Liver (tissue), 9 donors: ENCODE data around the gene RETREG1. TPM values are rescaled to one million over a fixed set of nuclear protein-coding genes. Genes with fewer than 3 reads are reported as not detected.

Experiments
- DNase-seq: peaks from one replicate; pipeline ENCODE4 v3.0.0-alpha.2; 2017; ENCODE audit warnings: low spot score
- H3K27ac ChIP-seq, 2 donors: one replicate each; pipeline ENCODE4 v1.7.0; 2013; ENCODE audit warnings: inconsistent platforms in 2 of 2, low read length in 2 of 2, control low read depth in 1 of 2, low read depth in 1 of 2, mild to moderate bottlenecking in 1 of 2
- H3K27me3 ChIP-seq, 4 donors: one replicate each; pipeline versions ENCODE4 v1.6.1 to v1.7.0; 2013; ENCODE audit warnings: low read length in 3 of 4, inconsistent platforms in 1 of 4, mild to moderate bottlenecking in 1 of 4, moderate library complexity in 1 of 4; ENCODE audit not compliant: control insufficient read depth in 4 of 4, insufficient read depth in 4 of 4
- H3K36me3 ChIP-seq, 4 donors: one replicate each; pipeline versions ENCODE4 v1.6.1 to v1.7.0; 2013; ENCODE audit warnings: low read length in 3 of 4, mild to moderate bottlenecking in 3 of 4, low read depth in 1 of 4, moderate library complexity in 1 of 4; ENCODE audit not compliant: control insufficient read depth in 4 of 4, insufficient read depth in 3 of 4
- H3K4me1 ChIP-seq, 4 donors: one replicate each; pipeline versions ENCODE4 v1.6.1 to v1.7.0; 2013; ENCODE audit warnings: low read length in 3 of 4, mild to moderate bottlenecking in 3 of 4, moderate library complexity in 1 of 4; ENCODE audit not compliant: control insufficient read depth in 4 of 4, insufficient read depth in 4 of 4
- H3K4me3 ChIP-seq, 3 donors: one replicate each; pipeline versions ENCODE4 v1.6.1 to v1.7.0; 2013; ENCODE audit warnings: low read length in 3 of 3, control low read depth in 1 of 3, low read depth in 1 of 3, mild to moderate bottlenecking in 1 of 3
- H3K9ac ChIP-seq, 2 donors: one replicate each; pipeline ENCODE4 v1.7.0; 2013; ENCODE audit warnings: low read length in 2 of 2, mild to moderate bottlenecking in 2 of 2, moderate library complexity in 2 of 2, control low read depth in 1 of 2, low read depth in 1 of 2
- H3K9me3 ChIP-seq, 4 donors: one replicate each; pipeline versions ENCODE4 v1.6.1 to v1.7.0; 2013; ENCODE audit warnings: low read length in 3 of 4; ENCODE audit not compliant: control insufficient read depth in 4 of 4
- EGR1 ChIP-seq, 2 donors: IDR thresholded peaks; 2 replicates each; pipeline ENCODE4 v1.6.1; 2016 to 2018; ENCODE audit warnings: antibody characterized with exemption in 2 of 2, low read depth in 2 of 2
- FOXA1 ChIP-seq: IDR thresholded peaks from 2 replicates; pipeline ENCODE4 v1.6.1; 2016; ENCODE audit warnings: antibody characterized with exemption
- GABPA ChIP-seq, 2 donors: IDR thresholded peaks in 1 of 2; conservative IDR thresholded peaks in 1 of 2; 2 replicates each; pipeline ENCODE4 v1.6.1; 2016; ENCODE audit warnings: antibody characterized with exemption in 2 of 2, mild to moderate bottlenecking in 1 of 2, moderate library complexity in 1 of 2
- HNF4A ChIP-seq, 2 donors: conservative IDR thresholded peaks; 2 replicates each; pipeline ENCODE4 v1.6.1; 2016; ENCODE audit warnings: antibody characterized with exemption in 2 of 2, mild to moderate bottlenecking in 2 of 2
- HNF4G ChIP-seq: IDR thresholded peaks from 2 replicates; pipeline ENCODE4 v1.6.1; 2016; ENCODE audit warnings: antibody characterized with exemption
- JUND ChIP-seq, 2 donors: IDR thresholded peaks; 2 replicates each; pipeline ENCODE4 v1.6.1; 2016; ENCODE audit warnings: antibody characterized with exemption in 2 of 2
- NR2F2 ChIP-seq: IDR thresholded peaks from 2 replicates; pipeline ENCODE4 v1.6.1; 2016; ENCODE audit warnings: antibody characterized with exemption
- RAD21 ChIP-seq, 2 donors: IDR thresholded peaks; 2 replicates each; pipeline ENCODE4 v1.6.1; 2016; ENCODE audit warnings: antibody characterized with exemption in 2 of 2, mild to moderate bottlenecking in 2 of 2
- RXRA ChIP-seq, 2 donors: IDR thresholded peaks; 2 replicates each; pipeline ENCODE4 v1.6.1; 2017 to 2018; ENCODE audit warnings: antibody characterized with exemption in 2 of 2, mild to moderate bottlenecking in 1 of 2
- SP1 ChIP-seq: IDR thresholded peaks from 2 replicates; pipeline ENCODE4 v1.6.1; 2018; ENCODE audit warnings: antibody characterized with exemption, mild to moderate bottlenecking
- TAF1 ChIP-seq: conservative IDR thresholded peaks from 2 replicates; pipeline ENCODE4 v1.6.1; 2016; ENCODE audit warnings: antibody characterized with exemption, mild to moderate bottlenecking
- WGBS: extraction: QIAGEN DNeasy Blood & Tissue Kit; methylation state at CpG from one replicate; pipeline ENCODE4 v1.1.7; 2013; 5-methylcytosine and 5-hydroxymethylcytosine counted together
- polyA plus RNA-seq, 2 donors: library from polyadenylated mRNA; stranded (reverse) in 1 of 2; unstranded in 1 of 2; fragments of 200-250 nt in 1 of 2; fragments of >200 nt in 1 of 2; fragmentation: Nextera tagmentation in 1 of 2; extraction: Ambion mirVana in 1 of 2; gene quantifications; one replicate each; pipeline versions ENCODE4 v1.2.1 to v1.2.3, GENCODE V29; 2013 to 2015
- total RNA-seq, 2 donors: library from RNA; depleted of rRNA; stranded (reverse); fragments of >200 nt; gene quantifications; one replicate each; pipeline ENCODE4 v1.2.3, GENCODE V29; 2014
- TF ChIP-seq, protein P1 (sequence below): IDR thresholded peaks from 2 replicates; pipeline ENCODE4 v1.6.1; 2016; ENCODE audit warnings: antibody characterized with exemption, mild to moderate bottlenecking
- TF ChIP-seq, protein P2 (sequence below): IDR thresholded peaks from 2 replicates; pipeline ENCODE4 v1.6.1; 2016; ENCODE audit warnings: antibody characterized with exemption
- TF ChIP-seq, protein P3 (sequence below): fragments of 150-350 bp; IDR thresholded peaks from 2 replicates; pipeline ENCODE4 v1.5.1; 2017; ENCODE audit warnings: improper control_type of control experiment, low read depth, low read length; ENCODE audit not compliant: missing input control
- donor health status: healthy.
- donor health status: healthy.
- donor health status: healthy.
- donor health status: healthy.
- donor health status: healthy.

The RETREG1 gene
- total and polyA plus RNA-seq, 4 donors = 0.70 to 28.1 (median 4.2) TPM

DNA sequence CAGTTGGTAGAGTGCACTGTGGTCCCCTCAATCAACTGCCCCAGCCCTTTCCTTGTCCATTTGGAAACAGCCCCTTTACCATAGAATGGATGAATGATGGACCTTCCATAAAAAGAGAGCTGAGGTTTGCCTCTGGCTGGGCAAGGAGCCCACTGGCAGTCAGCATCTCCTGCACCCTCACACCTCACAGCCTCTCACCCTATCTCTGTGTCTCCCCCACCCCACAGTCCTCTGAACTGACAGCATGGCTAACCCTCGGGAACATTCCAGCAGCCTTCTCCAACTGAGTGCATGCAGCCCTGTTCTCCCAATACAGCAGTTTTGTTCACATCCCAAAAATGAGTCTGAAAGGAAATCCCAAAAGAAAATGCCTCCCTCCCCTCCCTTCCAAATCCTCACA lies 51.7 kb downstream of the RETREG1 start:
- Histone ChIP-seq H3K4me3 (no peak overlapping the region), H3K4me1 (no peaks in the 10 kb centered on the region), H3K27ac (no peak overlapping the region), H3K9me3 (no peaks in the 10 kb centered on the region), H3K27me3 (no peaks in the 10 kb centered on the region), H3K36me3 (no peaks in the 10 kb centered on the region), H3K9ac (no peak overlapping the region)
- 98% methylated on average over 1 of the region's 1 CpG for WGBS
- TF ChIP-seq, protein P1, sequence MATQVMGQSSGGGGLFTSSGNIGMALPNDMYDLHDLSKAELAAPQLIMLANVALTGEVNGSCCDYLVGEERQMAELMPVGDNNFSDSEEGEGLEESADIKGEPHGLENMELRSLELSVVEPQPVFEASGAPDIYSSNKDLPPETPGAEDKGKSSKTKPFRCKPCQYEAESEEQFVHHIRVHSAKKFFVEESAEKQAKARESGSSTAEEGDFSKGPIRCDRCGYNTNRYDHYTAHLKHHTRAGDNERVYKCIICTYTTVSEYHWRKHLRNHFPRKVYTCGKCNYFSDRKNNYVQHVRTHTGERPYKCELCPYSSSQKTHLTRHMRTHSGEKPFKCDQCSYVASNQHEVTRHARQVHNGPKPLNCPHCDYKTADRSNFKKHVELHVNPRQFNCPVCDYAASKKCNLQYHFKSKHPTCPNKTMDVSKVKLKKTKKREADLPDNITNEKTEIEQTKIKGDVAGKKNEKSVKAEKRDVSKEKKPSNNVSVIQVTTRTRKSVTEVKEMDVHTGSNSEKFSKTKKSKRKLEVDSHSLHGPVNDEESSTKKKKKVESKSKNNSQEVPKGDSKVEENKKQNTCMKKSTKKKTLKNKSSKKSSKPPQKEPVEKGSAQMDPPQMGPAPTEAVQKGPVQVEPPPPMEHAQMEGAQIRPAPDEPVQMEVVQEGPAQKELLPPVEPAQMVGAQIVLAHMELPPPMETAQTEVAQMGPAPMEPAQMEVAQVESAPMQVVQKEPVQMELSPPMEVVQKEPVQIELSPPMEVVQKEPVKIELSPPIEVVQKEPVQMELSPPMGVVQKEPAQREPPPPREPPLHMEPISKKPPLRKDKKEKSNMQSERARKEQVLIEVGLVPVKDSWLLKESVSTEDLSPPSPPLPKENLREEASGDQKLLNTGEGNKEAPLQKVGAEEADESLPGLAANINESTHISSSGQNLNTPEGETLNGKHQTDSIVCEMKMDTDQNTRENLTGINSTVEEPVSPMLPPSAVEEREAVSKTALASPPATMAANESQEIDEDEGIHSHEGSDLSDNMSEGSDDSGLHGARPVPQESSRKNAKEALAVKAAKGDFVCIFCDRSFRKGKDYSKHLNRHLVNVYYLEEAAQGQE = no peak
- TF ChIP-seq SP1 (no peak), GABPA (IDR thresholded peaks at IDR 0.05 in 1 of 2, conservative IDR thresholded peaks at IDR 0.05 in 1 of 2) (no peak), HNF4G (no peak), TAF1 (no peak), RXRA (IDR thresholded peaks at IDR 0.05) (no peak), EGR1 (IDR thresholded peaks at IDR 0.05; ENCODE audit: low read depth in 2 of 2) (no peak), NR2F2 (no peak)
- TF ChIP-seq, protein P2, sequence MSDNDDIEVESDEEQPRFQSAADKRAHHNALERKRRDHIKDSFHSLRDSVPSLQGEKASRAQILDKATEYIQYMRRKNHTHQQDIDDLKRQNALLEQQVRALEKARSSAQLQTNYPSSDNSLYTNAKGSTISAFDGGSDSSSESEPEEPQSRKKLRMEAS = no peak
- TF ChIP-seq, protein P3, sequence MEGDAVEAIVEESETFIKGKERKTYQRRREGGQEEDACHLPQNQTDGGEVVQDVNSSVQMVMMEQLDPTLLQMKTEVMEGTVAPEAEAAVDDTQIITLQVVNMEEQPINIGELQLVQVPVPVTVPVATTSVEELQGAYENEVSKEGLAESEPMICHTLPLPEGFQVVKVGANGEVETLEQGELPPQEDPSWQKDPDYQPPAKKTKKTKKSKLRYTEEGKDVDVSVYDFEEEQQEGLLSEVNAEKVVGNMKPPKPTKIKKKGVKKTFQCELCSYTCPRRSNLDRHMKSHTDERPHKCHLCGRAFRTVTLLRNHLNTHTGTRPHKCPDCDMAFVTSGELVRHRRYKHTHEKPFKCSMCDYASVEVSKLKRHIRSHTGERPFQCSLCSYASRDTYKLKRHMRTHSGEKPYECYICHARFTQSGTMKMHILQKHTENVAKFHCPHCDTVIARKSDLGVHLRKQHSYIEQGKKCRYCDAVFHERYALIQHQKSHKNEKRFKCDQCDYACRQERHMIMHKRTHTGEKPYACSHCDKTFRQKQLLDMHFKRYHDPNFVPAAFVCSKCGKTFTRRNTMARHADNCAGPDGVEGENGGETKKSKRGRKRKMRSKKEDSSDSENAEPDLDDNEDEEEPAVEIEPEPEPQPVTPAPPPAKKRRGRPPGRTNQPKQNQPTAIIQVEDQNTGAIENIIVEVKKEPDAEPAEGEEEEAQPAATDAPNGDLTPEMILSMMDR = no peak
- no peak for DNase-seq

DNA sequence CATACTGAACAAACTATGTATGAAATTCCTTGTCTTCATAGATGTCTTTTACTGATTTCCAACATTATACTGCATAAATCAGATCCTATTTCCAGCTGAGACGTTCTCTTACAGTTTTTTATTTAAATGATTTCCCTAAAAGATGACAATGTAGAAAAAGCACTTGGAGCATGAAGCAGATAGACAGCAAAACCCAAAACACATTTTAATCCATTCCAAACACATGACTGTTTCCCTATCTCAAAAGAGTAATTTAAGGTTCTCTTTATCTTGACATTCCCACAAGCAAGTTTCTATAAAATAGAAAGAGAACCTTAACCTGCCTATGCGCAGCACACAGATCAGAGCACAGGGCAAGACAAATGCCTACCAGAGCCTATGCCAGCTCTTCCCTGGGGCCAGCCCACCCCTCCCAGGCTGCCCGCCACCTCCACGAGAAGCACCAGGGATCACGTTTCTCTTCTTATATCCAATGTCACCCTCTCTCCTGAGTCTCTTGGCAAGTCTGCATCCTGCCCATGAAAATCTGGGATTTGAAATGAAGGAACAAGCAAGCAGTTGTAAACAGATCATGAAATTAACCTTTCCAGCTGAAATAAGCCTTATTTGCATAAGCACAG lies 52.4 kb downstream of the RETREG1 start:
- no peak overlapping the region for H3K9ac ChIP-seq
- no peak for TF ChIP-seq HNF4A (conservative IDR thresholded peaks at IDR 0.05)
- no peak for TF ChIP-seq RXRA (IDR thresholded peaks at IDR 0.05)
- no peak for TF ChIP-seq NR2F2
- TF ChIP-seq TAF1 = no peak
- TF ChIP-seq FOXA1 = no peak
- no peak for TF ChIP-seq GABPA (IDR thresholded peaks at IDR 0.05 in 1 of 2, conservative IDR thresholded peaks at IDR 0.05 in 1 of 2)
- no peak for TF ChIP-seq RAD21 (IDR thresholded peaks at IDR 0.05)
- TF ChIP-seq JUND (IDR thresholded peaks at IDR 0.05) = no peak
- TF ChIP-seq HNF4G = no peak
- DNase-seq = no peak

More for the DNA sequence above, 52.4 kb downstream of the RETREG1 start:
- no peaks in the 10 kb centered on the region for H3K9me3 ChIP-seq
- no peaks in the 10 kb centered on the region for H3K27me3 ChIP-seq
- H3K4me1 ChIP-seq = no peaks in the 10 kb centered on the region
- WGBS = 92% methylated on average over 5 of the region's 5 CpGs
- H3K27ac ChIP-seq = no peak overlapping the region
- H3K36me3 ChIP-seq = no peaks in the 10 kb centered on the region
- no peak overlapping the region for H3K4me3 ChIP-seq
